Activated naive CD8-positive, alpha-beta T cell (primary cell): ENCODE data around the gene SENP5.
A peak's percentile ranks its signal among the peaks of the same experiment; 100 is the strongest.
"Not testable (repeated sequence)": the region's sequence is repeated elsewhere in the genome, so short reads cannot be mapped to it uniquely, and the experiment has no call there.

Experiments used
- H3K27ac Mint-ChIP-seq: one replicate; pipeline ENCODE4 v1.8.0; 2021; ENCODE audit warnings: mixed read lengths
- H3K27me3 Mint-ChIP-seq: one replicate; pipeline ENCODE4 v1.8.0; 2021; ENCODE audit warnings: mixed read lengths
- H3K36me3 Mint-ChIP-seq: one replicate; pipeline ENCODE4 v1.8.0; 2021; ENCODE audit warnings: mixed read lengths
- H3K4me1 Mint-ChIP-seq: one replicate; pipeline ENCODE4 v1.8.0; 2021; ENCODE audit warnings: low read depth, mixed read lengths
- H3K4me3 Mint-ChIP-seq: one replicate; pipeline ENCODE4 v1.8.0; 2021; ENCODE audit warnings: mild to moderate bottlenecking, mixed read lengths
- H3K9me3 Mint-ChIP-seq: one replicate; pipeline ENCODE4 v1.8.0; 2021; ENCODE audit warnings: low read depth, mixed read lengths

SENP5 gene

DNA sequence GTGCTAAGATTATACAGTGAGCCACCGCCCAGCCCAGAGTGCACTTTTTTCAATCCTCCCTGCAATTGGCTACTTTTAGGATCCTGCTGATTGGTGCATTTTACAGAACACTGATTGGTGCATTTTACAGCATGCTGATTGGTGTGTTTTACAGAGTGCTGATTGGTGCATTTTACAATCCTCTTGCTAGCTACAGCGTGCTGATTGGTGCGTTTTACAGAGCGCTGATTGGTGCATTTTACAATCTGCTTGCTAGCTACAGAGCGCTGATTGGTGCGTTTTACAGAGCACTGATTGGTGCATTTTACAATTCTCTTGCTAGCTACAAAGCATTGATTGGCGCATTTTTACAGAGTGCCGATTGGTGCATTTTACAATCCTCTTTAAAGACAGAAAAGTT lies 4.7 kb upstream of the SENP5 start:
- not testable (repeated sequence) for H3K27ac Mint-ChIP-seq, H3K9me3 Mint-ChIP-seq, H3K27me3 Mint-ChIP-seq, H3K36me3 Mint-ChIP-seq, H3K4me3 Mint-ChIP-seq, H3K4me1 Mint-ChIP-seq

DNA sequence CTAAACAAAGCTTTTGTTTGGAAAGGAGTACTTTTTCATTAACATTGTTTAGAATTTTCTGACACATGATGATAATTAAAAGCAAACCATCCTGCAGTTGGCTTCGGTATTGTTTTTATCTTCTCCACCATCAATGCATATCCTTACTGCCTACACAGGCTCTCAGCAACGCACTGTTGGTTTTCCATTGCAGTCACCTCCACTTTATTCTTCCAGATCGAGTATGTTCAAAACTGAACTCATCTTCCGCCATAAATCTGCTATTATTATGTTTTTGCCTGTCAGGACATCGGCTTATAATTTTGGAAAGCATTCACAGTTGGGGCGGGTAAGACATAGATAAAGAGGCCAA lies 589 bp upstream of the SENP5 start:
- peaks cover 27% of the 10 kb centered on the region for H3K4me1 Mint-ChIP-seq
- H3K4me3 Mint-ChIP-seq = peak overlapping the region; percentile 94
- H3K9me3 Mint-ChIP-seq = no peaks in the 10 kb centered on the region
- H3K27ac Mint-ChIP-seq = peak overlapping the region; percentile 93
- no peaks in the 10 kb centered on the region for H3K27me3 Mint-ChIP-seq
- peaks cover 4% of the 10 kb centered on the region for H3K36me3 Mint-ChIP-seq

- Mint-ChIP-seq H3K27ac (peak overlapping the region; percentile 94), H3K27me3 (no peaks in the 10 kb centered on the region), H3K4me3 (peak overlapping the region; percentile 98), H3K4me1 (peaks cover 32% of the 10 kb centered on the region), H3K36me3 (peaks cover 2% of the 10 kb centered on the region), H3K9me3 (no peaks in the 10 kb centered on the region)
These were observed 559 bp downstream of the SENP5 start for GRCh38 chr3:196868297-196868661.

- H3K4me1 Mint-ChIP-seq = peaks cover 45% of the 10 kb centered on the region
- H3K36me3 Mint-ChIP-seq = no peaks in the 10 kb centered on the region
- H3K27me3 Mint-ChIP-seq = no peaks in the 10 kb centered on the region
- H3K9me3 Mint-ChIP-seq = no peaks in the 10 kb centered on the region
- no peak overlapping the region for H3K27ac Mint-ChIP-seq
- no peak overlapping the region for H3K4me3 Mint-ChIP-seq
These were observed 4.6 kb downstream of the SENP5 start for GRCh38 chr3:196872316-196872715.

DNA sequence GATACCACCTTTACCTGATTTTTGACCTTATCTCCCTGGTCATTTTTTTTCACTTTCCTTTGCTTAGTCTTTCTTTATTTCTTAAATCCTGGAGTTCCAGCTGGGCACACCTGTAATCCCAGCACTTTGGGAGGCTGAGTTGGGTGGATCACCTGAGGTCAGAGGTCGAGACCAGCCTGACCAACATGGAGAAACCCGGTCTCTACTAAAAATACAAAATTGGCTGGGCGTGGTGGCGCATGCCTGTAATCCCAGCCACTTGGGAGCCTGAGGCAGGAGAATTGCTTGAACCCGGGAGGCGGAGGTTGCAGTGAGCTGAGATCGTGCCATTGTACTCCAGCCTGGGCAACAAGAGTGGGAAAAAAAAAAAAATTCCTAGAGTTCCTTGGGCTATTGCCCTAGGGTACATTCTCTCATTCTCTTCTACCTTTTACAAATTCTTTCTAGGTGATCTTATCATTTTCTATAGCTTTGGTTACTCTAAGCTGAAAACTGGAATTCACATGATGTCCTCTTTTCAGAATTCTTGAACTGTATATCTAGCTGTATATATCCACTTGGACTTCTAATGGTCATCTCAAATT lies 6.9 kb downstream of the SENP5 start:
- not testable (repeated sequence) for H3K4me3 Mint-ChIP-seq, H3K27me3 Mint-ChIP-seq, H3K36me3 Mint-ChIP-seq, H3K9me3 Mint-ChIP-seq
- Mint-ChIP-seq H3K27ac (peak overlapping the region; percentile 30), H3K4me1 (peaks cover 55% of the 10 kb centered on the region)

DNA sequence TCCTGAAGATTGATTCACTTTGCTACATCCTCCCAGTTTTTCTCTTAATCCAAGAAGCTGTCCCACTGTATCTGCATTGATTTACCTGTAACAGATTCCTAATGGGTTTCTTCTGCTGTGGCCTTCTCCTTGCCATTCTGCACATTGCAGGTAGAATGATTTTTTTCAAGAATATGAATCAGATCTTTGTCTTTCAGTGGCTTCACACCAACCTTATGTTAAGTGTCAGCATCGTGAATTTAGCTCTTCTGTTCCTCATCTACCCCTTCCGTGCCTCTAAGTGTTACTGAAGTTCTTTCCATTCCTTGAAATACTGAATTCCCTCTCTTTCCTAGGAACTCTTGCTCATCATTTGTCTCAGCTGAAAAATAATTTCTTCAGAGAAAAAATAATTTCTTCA lies 7.5 kb downstream of the SENP5 start:
- H3K4me1 Mint-ChIP-seq = peaks cover 50% of the 10 kb centered on the region
- H3K36me3 Mint-ChIP-seq = no peaks in the 10 kb centered on the region
- H3K27me3 Mint-ChIP-seq = no peaks in the 10 kb centered on the region
- no peak overlapping the region for H3K27ac Mint-ChIP-seq
- no peak overlapping the region for H3K4me3 Mint-ChIP-seq
- H3K9me3 Mint-ChIP-seq = no peaks in the 10 kb centered on the region

- peaks cover 40% of the 10 kb centered on the region for H3K4me1 Mint-ChIP-seq
- H3K27me3 Mint-ChIP-seq = no peaks in the 10 kb centered on the region
- no peaks in the 10 kb centered on the region for H3K36me3 Mint-ChIP-seq
- no peaks in the 10 kb centered on the region for H3K9me3 Mint-ChIP-seq
- H3K27ac Mint-ChIP-seq = peak overlapping the region; percentile 29
- no peak overlapping the region for H3K4me3 Mint-ChIP-seq
These were observed 15.6 kb downstream of the SENP5 start for GRCh38 chr3:196883361-196883760.

GRCh38 chr3:196886144-196886543 lies 18.4 kb downstream of the SENP5 start:
- Mint-ChIP-seq H3K4me1 (peaks cover 45% of the 10 kb centered on the region), H3K9me3 (no peaks in the 10 kb centered on the region), H3K4me3 (no peak overlapping the region), H3K36me3 (peaks cover 2% of the 10 kb centered on the region), H3K27ac (peak overlapping the region; percentile 34), H3K27me3 (no peaks in the 10 kb centered on the region)

GRCh38 chr3:196889844-196890708 lies 22.4 kb downstream of the SENP5 start:
- H3K27me3 Mint-ChIP-seq = no peaks in the 10 kb centered on the region
- H3K36me3 Mint-ChIP-seq = peaks cover 2% of the 10 kb centered on the region
- peaks cover 39% of the 10 kb centered on the region for H3K4me1 Mint-ChIP-seq
- H3K9me3 Mint-ChIP-seq = no peaks in the 10 kb centered on the region
- H3K27ac Mint-ChIP-seq = no peak overlapping the region
- no peak overlapping the region for H3K4me3 Mint-ChIP-seq

GRCh38 chr3:196894557-196895295 lies 27.0 kb downstream of the SENP5 start:
- Mint-ChIP-seq H3K27ac (no peak overlapping the region), H3K27me3 (no peaks in the 10 kb centered on the region), H3K36me3 (peaks cover under 1% of the 10 kb centered on the region), H3K4me3 (no peak overlapping the region), H3K9me3 (no peaks in the 10 kb centered on the region), H3K4me1 (peaks cover 22% of the 10 kb centered on the region)

GRCh38 chr3:196896229-196896628 lies 28.5 kb downstream of the SENP5 start:
- Mint-ChIP-seq H3K4me1 (peaks cover 10% of the 10 kb centered on the region), H3K36me3 (no peaks in the 10 kb centered on the region), H3K27ac (no peak overlapping the region), H3K9me3 (no peaks in the 10 kb centered on the region), H3K27me3 (no peaks in the 10 kb centered on the region), H3K4me3 (no peak overlapping the region)

DNA sequence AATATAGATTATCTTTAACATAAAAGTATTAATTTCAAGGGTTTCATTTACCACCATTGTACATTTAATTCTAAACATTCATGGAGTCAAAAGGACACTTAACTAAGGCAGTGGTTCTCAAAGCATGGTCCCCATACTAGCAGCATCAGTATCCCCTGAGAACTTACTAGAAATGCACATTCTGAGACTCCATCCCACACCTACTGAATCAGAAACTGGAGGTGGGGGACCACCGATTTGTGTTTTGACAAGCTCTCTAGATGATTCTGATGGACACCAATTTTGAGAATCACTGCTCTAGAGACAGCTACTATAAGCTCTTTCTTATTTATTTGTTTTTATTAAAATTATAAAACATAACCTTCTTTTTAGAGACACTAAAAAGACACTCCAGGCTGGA lies 34.0 kb downstream of the SENP5 start:
- H3K27me3 Mint-ChIP-seq = no peaks in the 10 kb centered on the region
- no peaks in the 10 kb centered on the region for H3K9me3 Mint-ChIP-seq
- H3K27ac Mint-ChIP-seq = no peak overlapping the region
- H3K4me1 Mint-ChIP-seq = no peaks in the 10 kb centered on the region
- H3K36me3 Mint-ChIP-seq = peaks cover 7% of the 10 kb centered on the region
- H3K4me3 Mint-ChIP-seq = no peak overlapping the region

DNA sequence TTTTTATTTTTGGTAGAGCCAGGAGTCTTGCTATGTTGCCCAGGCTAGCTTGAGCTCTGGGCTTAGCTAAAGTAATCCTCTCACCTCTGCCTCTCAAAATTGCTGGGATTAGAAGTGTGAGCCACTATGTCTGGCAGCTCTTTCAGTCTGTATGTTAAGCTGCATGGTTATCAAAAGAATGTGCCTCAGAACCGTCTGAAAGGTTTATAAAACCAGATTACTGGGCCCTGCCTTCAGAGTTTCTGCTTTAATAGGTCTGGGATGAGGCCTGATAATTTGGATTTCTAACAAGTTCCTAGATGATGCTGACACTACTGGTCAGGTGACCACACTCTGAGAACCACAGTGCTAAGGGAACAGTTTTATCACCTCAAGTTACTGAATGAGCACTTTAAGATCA lies 34.6 kb downstream of the SENP5 start:
- Mint-ChIP-seq H3K4me1 (no peaks in the 10 kb centered on the region), H3K4me3 (no peak overlapping the region), H3K9me3 (no peaks in the 10 kb centered on the region), H3K27ac (no peak overlapping the region), H3K27me3 (no peaks in the 10 kb centered on the region), H3K36me3 (peaks cover 9% of the 10 kb centered on the region)

- H3K27ac Mint-ChIP-seq = no peak overlapping the region
- H3K27me3 Mint-ChIP-seq = no peaks in the 10 kb centered on the region
- H3K4me3 Mint-ChIP-seq = no peak overlapping the region
- peaks cover 12% of the 10 kb centered on the region for H3K36me3 Mint-ChIP-seq
- H3K4me1 Mint-ChIP-seq = no peaks in the 10 kb centered on the region
- H3K9me3 Mint-ChIP-seq = no peaks in the 10 kb centered on the region
These were observed 36.0 kb downstream of the SENP5 start for GRCh38 chr3:196903740-196904139.

GRCh38 chr3:196914866-196915265 lies 47.1 kb downstream of the SENP5 start:
- H3K4me3 Mint-ChIP-seq = no peak overlapping the region
- no peak overlapping the region for H3K27ac Mint-ChIP-seq
- no peaks in the 10 kb centered on the region for H3K4me1 Mint-ChIP-seq
- no peaks in the 10 kb centered on the region for H3K27me3 Mint-ChIP-seq
- peaks cover 18% of the 10 kb centered on the region for H3K36me3 Mint-ChIP-seq
- no peaks in the 10 kb centered on the region for H3K9me3 Mint-ChIP-seq
